Hepatocyte (in vitro differentiated cells): Measurements from ENCODE around the gene APPBP2. TPM values are rescaled to one million over a fixed set of nuclear protein-coding genes. Genes with fewer than 3 reads are reported as not detected.

Experiments used
- DNase-seq: peaks from one replicate; pipeline ENCODE4 v3.0.0-alpha.2; 2016; ENCODE audit warnings: low spot score
- H2AFZ ChIP-seq: fragments of 200-600 bp; sonication (generic); 2 replicates; pipeline ENCODE4 v1.6.0; 2016; ENCODE audit warnings: antibody characterized with exemption, mild to moderate bottlenecking
- H3K27ac ChIP-seq: fragments of 200-600 bp; sonication (generic); 2 replicates; pipeline ENCODE4 v1.5.1; 2016; ENCODE audit warnings: mild to moderate bottlenecking
- H3K27me3 ChIP-seq: fragments of 200-600 bp; sonication (generic); 2 replicates; pipeline ENCODE4 v1.6.1; 2016
- H3K36me3 ChIP-seq: fragments of 200-600 bp; sonication (generic); replicated peaks from 2 replicates; pipeline ENCODE4 v1.5.1; 2016; ENCODE audit warnings: low read depth; ENCODE audit not compliant: insufficient read depth
- H3K4me1 ChIP-seq: fragments of 200-600 bp; sonication (generic); 2 replicates; pipeline ENCODE4 v1.5.1; 2016; ENCODE audit warnings: mild to moderate bottlenecking, moderate library complexity; ENCODE audit not compliant: insufficient read depth
- H3K4me2 ChIP-seq: fragments of 200-600 bp; sonication (generic); 2 replicates; pipeline ENCODE4 v1.6.0; 2016
- H3K4me3 ChIP-seq: fragments of 200-600 bp; sonication (generic); 2 replicates; pipeline ENCODE4 v1.5.1; 2016; ENCODE audit warnings: mild to moderate bottlenecking
- H3K79me2 ChIP-seq: fragments of 200-600 bp; sonication (generic); 2 replicates; pipeline ENCODE4 v1.6.0; 2017; ENCODE audit warnings: mild to moderate bottlenecking
- H3K9me2 ChIP-seq: fragments of 200-600 bp; sonication (generic); replicated peaks from 2 replicates; pipeline ENCODE4 v1.6.0; 2017; ENCODE audit warnings: mild to moderate bottlenecking; ENCODE audit not compliant: insufficient read depth
- H3K9me3 ChIP-seq: fragments of 200-600 bp; sonication (generic); 2 replicates; pipeline ENCODE4 v1.5.1; 2016; ENCODE audit warnings: low read depth, mild to moderate bottlenecking
- H4K20me1 ChIP-seq: fragments of 200-600 bp; sonication (generic); 2 replicates; pipeline ENCODE4 v1.6.0; 2016; ENCODE audit warnings: mild to moderate bottlenecking; ENCODE audit not compliant: insufficient read depth, poor library complexity, severe bottlenecking
- EZH2 ChIP-seq: fragments of 200-600 bp; sonication (generic); IDR thresholded peaks from 2 replicates; pipeline ENCODE4 v1.6.1; 2016; ENCODE audit warnings: antibody characterized with exemption, mild to moderate bottlenecking, borderline replicate concordance
- EZH2phosphoT487 ChIP-seq: fragments of 200-600 bp; sonication (generic); IDR thresholded peaks from one replicate; pipeline ENCODE4 v1.6.1; 2018; ENCODE audit warnings: antibody characterized with exemption, mild to moderate bottlenecking, low read depth, moderate library complexity; ENCODE audit not compliant: unreplicated experiment, severe bottlenecking
- WGBS: methylation state at CpG from one replicate; pipeline ENCODE4 v1.1.6; 2016; ENCODE audit warnings: low lambda C conversion rate; ENCODE audit errors: missing lambda C conversion rate; 5-methylcytosine and 5-hydroxymethylcytosine counted together
- polyA plus RNA-seq: library from polyadenylated mRNA; unstranded; fragments of >200 nt; fragmentation: Nextera tagmentation; extraction: Ambion mirVana; gene quantifications from 2 replicates; pipeline ENCODE4 v1.2.1, GENCODE V29; 2016
- total RNA-seq: library from RNA; depleted of rRNA; stranded (reverse); fragments of >200 nt; gene quantifications from 2 replicates; pipeline ENCODE4 v1.2.3, GENCODE V29; 2014
- TF ChIP-seq, protein P1 (sequence below): fragments of 200-600 bp; sonication (generic); IDR thresholded peaks from 2 replicates; pipeline ENCODE4 v1.5.1; 2016; ENCODE audit warnings: antibody characterized with exemption, mild to moderate bottlenecking; ENCODE audit not compliant: poor library complexity

Gene APPBP2
- total and polyA plus RNA-seq, 2 experiments from 2014 or later: 37.2 to 42.0 TPM

DNA sequence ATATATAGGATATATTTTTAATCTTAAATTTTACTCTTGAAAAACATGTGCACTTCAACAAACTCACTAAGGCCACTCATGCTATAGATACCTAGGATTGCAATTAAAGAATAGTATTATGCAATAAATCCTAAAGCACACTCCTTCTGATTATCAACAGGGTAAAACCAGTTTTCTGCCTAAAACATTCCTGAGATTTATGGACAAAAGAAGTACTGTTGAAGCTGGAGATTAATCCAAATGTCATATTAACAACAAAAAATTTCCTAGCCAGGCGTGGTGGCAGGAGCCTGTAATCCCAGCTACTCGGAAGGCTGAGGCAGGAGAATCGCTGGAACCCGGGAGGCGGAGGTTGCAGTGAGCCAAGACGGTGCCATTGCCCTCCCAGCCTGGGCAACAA is 82.3 kb downstream of the APPBP2 start:
- H3K9me2 ChIP-seq: no peaks in the 10 kb centered on the region
- no peak overlapping the region for H3K4me2 ChIP-seq
- peaks cover 3% of the 10 kb centered on the region for H3K36me3 ChIP-seq
- H3K79me2 ChIP-seq: no peaks in the 10 kb centered on the region
- no peak overlapping the region for H2AFZ ChIP-seq
- no peaks in the 10 kb centered on the region for H3K4me1 ChIP-seq
- H4K20me1 ChIP-seq: no peaks in the 10 kb centered on the region
- H3K4me3 ChIP-seq: no peak overlapping the region
- no peak for DNase-seq
- H3K27ac ChIP-seq: no peak overlapping the region
- no peaks in the 10 kb centered on the region for H3K9me3 ChIP-seq
- no peak for TF ChIP-seq EZH2phosphoT487
- TF ChIP-seq, protein P1, sequence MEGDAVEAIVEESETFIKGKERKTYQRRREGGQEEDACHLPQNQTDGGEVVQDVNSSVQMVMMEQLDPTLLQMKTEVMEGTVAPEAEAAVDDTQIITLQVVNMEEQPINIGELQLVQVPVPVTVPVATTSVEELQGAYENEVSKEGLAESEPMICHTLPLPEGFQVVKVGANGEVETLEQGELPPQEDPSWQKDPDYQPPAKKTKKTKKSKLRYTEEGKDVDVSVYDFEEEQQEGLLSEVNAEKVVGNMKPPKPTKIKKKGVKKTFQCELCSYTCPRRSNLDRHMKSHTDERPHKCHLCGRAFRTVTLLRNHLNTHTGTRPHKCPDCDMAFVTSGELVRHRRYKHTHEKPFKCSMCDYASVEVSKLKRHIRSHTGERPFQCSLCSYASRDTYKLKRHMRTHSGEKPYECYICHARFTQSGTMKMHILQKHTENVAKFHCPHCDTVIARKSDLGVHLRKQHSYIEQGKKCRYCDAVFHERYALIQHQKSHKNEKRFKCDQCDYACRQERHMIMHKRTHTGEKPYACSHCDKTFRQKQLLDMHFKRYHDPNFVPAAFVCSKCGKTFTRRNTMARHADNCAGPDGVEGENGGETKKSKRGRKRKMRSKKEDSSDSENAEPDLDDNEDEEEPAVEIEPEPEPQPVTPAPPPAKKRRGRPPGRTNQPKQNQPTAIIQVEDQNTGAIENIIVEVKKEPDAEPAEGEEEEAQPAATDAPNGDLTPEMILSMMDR: no peak
- no peak for TF ChIP-seq EZH2
- WGBS: 89% methylated on average over 6 of the region's 6 CpGs
- H3K27me3 ChIP-seq: no peaks in the 10 kb centered on the region

DNA sequence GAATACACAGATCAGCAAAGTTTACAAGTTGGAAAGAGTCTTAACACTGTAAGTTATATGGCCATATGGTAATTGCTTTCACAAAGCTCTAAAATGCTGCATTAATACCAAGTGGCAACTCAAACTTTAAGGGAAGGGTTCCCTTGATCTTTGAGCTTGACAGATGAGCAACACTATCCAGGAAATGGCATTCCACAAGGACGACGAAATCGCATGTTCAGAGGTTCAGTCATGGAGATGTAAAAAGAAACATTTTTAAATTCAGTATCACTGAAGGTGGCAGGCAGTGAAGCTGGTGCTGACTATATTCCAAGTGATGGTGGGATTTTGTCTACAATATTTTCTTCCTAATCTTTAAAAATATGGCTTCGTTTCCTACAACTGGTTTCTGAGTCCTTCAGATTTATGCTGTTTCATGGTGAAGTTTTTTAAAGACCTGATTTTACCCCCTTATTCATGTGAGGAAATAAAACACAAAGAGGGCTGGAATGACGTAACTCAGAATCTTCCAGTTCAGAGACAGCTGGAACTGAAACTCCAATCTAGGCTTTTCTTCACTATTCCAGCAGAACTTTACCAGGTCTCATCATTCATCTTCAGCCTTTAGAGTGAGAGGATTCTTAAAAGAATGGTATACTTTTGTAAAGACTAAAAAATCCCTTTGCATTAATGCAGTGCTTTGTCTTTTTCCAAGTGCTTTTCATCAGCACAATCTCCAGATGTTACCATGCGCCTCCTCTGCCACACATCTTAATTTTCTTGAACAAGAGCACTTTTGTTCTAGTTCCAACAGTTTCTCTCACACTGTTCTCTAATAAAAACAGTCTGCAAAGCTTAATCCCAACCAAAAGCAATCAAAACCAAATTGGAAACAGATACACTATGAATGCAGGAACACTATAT is 83.5 kb downstream of the APPBP2 start:
- Histone ChIP-seq H3K27ac (peak overlapping the region; percentile 31), H3K9me3 (no peaks in the 10 kb centered on the region), H3K4me3 (no peak overlapping the region), H3K36me3 (no peaks in the 10 kb centered on the region), H3K9me2 (no peaks in the 10 kb centered on the region), H2AFZ (no peak overlapping the region), H4K20me1 (no peaks in the 10 kb centered on the region), H3K27me3 (no peaks in the 10 kb centered on the region), H3K79me2 (no peaks in the 10 kb centered on the region), H3K4me1 (no peaks in the 10 kb centered on the region), H3K4me2 (no peak overlapping the region)
- no peak for DNase-seq
- 52% methylated on average over 6 of the region's 6 CpGs for WGBS
- TF ChIP-seq EZH2phosphoT487 (no peak), EZH2 (no peak)
- TF ChIP-seq, protein P1: no peak

DNA sequence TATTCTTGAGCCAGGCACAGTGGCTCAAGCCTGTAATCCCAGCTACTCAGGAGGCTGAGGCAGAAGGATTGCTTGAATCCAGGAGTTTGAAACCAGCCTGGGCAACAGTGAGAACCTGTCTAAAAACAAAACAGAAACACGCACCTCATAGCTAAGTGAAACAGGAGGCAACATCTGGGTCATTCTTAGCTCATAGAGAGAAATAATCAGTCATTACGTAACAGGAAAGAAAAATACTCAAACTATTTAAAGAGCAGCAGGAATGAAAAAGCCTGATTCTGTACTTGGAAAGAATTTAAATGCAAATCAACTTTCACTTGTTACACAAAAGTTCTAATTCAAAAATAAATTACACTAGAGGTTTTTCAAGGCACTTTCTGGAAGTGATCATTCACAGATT is 86.5 kb downstream of the APPBP2 start:
- Histone ChIP-seq H3K36me3 (no peaks in the 10 kb centered on the region), H4K20me1 (no peaks in the 10 kb centered on the region), H3K4me2 (no peak overlapping the region), H3K9me3 (no peaks in the 10 kb centered on the region), H3K27me3 (no peaks in the 10 kb centered on the region), H2AFZ (no peak overlapping the region), H3K4me1 (no peaks in the 10 kb centered on the region), H3K27ac (no peak overlapping the region), H3K79me2 (no peaks in the 10 kb centered on the region), H3K4me3 (no peak overlapping the region), H3K9me2 (no peaks in the 10 kb centered on the region)
- WGBS: 62% methylated on average over 2 of the region's 2 CpGs
- TF ChIP-seq, protein P1: no peak
- TF ChIP-seq EZH2 (no peak), EZH2phosphoT487 (no peak)
- DNase-seq: no peak
